ENCODE measurements around the gene IL3RA.
"Not testable (repeated sequence)": the region's sequence is repeated elsewhere in the genome, so short reads cannot be mapped to it uniquely, and the experiment has no call there.

Gene IL3RA

GRCh38 chrX:1403228-1403627 lies 66.6 kb downstream of the IL3RA start:
- TF ChIP-seq CTCF (conservative IDR thresholded peaks at IDR 0.05; ENCODE audit: low read depth, low read length): no peak
- DNase-seq (ENCODE audit: low read depth): no peak
- no peak overlapping the region for H3K4me3 ChIP-seq (ENCODE audit: low read depth, low read length)

GRCh38 chrX:1403867-1404266 lies 67.3 kb downstream of the IL3RA start:
- H3K4me3 ChIP-seq (ENCODE audit: low read depth, low read length); DNase-seq (ENCODE audit: low read depth): not testable (repeated sequence)

GRCh38 chrX:1405769-1406168 lies 69.2 kb downstream of the IL3RA start:
- H3K4me3 ChIP-seq (ENCODE audit: low read depth, low read length); DNase-seq (ENCODE audit: low read depth): not testable (repeated sequence)

GRCh38 chrX:1407035-1407434 lies 70.5 kb downstream of the IL3RA start:
- TF ChIP-seq CTCF (conservative IDR thresholded peaks at IDR 0.05; ENCODE audit: low read depth, low read length): no peak
- DNase-seq (ENCODE audit: low read depth): no peak

GRCh38 chrX:1411326-1411725 lies 74.7 kb downstream of the IL3RA start:
- DNase-seq (ENCODE audit: low read depth): no peak
- TF ChIP-seq CTCF (conservative IDR thresholded peaks at IDR 0.05; ENCODE audit: low read depth, low read length): no peak
- H3K4me3 ChIP-seq (ENCODE audit: low read depth, low read length): no peak overlapping the region

More at GRCh38 chrX:1407035-1407434, 70.5 kb downstream of the IL3RA start:
- H3K4me3 ChIP-seq (ENCODE audit: low read depth, low read length): no peak overlapping the region

- no peak overlapping the region for H3K4me3 ChIP-seq (ENCODE audit: low read depth, low read length)
- no peak for TF ChIP-seq CTCF (conservative IDR thresholded peaks at IDR 0.05; ENCODE audit: low read depth, low read length)
- DNase-seq (ENCODE audit: low read depth): no peak
Measured at GRCh38 chrX:1412551-1413161, 76.1 kb downstream of the IL3RA start.

- H3K4me3 ChIP-seq (ENCODE audit: low read depth, low read length): no peak overlapping the region
- TF ChIP-seq CTCF (conservative IDR thresholded peaks at IDR 0.05; ENCODE audit: low read depth, low read length): no peak
- DNase-seq (ENCODE audit: low read depth): no peak
Measured at GRCh38 chrX:1416327-1416784, 79.8 kb downstream of the IL3RA start.

GRCh38 chrX:1416965-1417760 lies 80.6 kb downstream of the IL3RA start:
- TF ChIP-seq CTCF (conservative IDR thresholded peaks at IDR 0.05; ENCODE audit: low read depth, low read length): no peak
- no peak for DNase-seq (ENCODE audit: low read depth)

More at GRCh38 chrX:1416965-1417760, 80.6 kb downstream of the IL3RA start:
- no peak overlapping the region for H3K4me3 ChIP-seq (ENCODE audit: low read depth, low read length)
